Duodenal mucosa (tissue), 2 donors: ENCODE results near the gene SLC13A4.

Experiments
- H3K27ac ChIP-seq: one replicate; pipeline ENCODE4 v1.7.0; 2013; ENCODE audit warnings: low read depth, low read length
- H3K27me3 ChIP-seq, 2 donors: one replicate each; pipeline ENCODE4 v1.7.0; 2013; ENCODE audit warnings: low read length in 2 of 2, control low read depth in 1 of 2; ENCODE audit not compliant: insufficient read depth in 2 of 2, control insufficient read depth in 1 of 2
- H3K36me3 ChIP-seq, 2 donors: one replicate each; pipeline ENCODE4 v1.7.0; 2013; ENCODE audit warnings: low read length in 2 of 2, control low read depth in 1 of 2; ENCODE audit not compliant: insufficient read depth in 2 of 2, control insufficient read depth in 1 of 2
- H3K4me1 ChIP-seq, 2 donors: one replicate each; pipeline ENCODE4 v1.7.0; 2013; ENCODE audit warnings: low read length in 2 of 2, control low read depth in 1 of 2; ENCODE audit not compliant: insufficient read depth in 2 of 2, control insufficient read depth in 1 of 2
- H3K4me3 ChIP-seq, 2 donors: one replicate each; pipeline ENCODE4 v1.7.0; 2013; ENCODE audit warnings: low read length in 2 of 2, low read depth in 1 of 2
- H3K9ac ChIP-seq, 2 donors: one replicate each; pipeline ENCODE4 v1.7.0; 2013; ENCODE audit warnings: low read length in 2 of 2, low read depth in 1 of 2
- H3K9me3 ChIP-seq, 2 donors: one replicate each; pipeline ENCODE4 v1.7.0; 2013; ENCODE audit warnings: low read length in 2 of 2, control low read depth in 1 of 2; ENCODE audit not compliant: control insufficient read depth in 1 of 2

SLC13A4 gene

DNA sequence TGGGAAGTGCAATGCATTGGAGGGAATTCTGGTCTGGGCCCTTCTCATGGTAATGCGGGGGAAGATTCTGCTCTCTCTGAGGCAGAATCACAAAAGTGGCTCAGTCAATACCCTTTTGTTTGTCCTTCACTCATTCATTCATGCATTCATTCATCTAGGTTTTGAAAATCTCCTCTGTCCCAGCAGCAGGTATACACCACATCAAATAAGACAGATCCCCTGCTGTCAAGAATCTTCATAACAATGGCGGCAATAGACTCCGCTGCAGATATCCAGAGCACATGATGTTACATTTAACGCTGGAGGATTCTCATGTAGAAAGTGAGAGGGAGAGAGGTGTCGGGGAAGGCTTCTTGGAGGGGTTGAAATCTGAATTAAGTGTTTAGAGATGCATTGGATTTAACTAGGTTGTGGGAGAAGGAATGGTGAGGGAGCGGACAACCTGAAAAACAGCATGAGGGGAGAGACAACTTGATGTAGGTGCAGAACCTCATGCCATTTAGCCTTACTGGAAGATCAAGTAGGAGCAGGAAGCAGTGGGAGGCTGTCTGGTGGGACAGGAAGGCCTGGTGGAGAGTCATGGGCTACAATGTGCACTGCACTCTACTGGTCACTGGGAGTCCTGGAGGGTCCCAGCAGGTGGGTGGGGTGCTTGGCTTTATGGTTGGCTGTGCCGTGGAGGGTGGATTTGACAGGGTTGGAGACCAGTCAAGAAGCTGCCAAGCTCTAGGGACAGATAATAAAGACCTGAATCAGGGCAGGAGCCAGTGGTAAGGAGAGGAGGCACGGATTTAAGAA lies 25.8 kb upstream of the SLC13A4 start:
- H3K9me3 ChIP-seq, result peaks cover 0 to 1% of the 10 kb centered on the region in 2 donors
- H3K9ac ChIP-seq, result no peak overlapping the region
- H3K4me3 ChIP-seq, result no peak overlapping the region
- H3K27me3 ChIP-seq, result peaks cover 0 to 2% of the 10 kb centered on the region in 2 donors
- no peaks in the 10 kb centered on the region for H3K4me1 ChIP-seq
- no peaks in the 10 kb centered on the region for H3K36me3 ChIP-seq
- H3K27ac ChIP-seq, result no peak overlapping the region

DNA sequence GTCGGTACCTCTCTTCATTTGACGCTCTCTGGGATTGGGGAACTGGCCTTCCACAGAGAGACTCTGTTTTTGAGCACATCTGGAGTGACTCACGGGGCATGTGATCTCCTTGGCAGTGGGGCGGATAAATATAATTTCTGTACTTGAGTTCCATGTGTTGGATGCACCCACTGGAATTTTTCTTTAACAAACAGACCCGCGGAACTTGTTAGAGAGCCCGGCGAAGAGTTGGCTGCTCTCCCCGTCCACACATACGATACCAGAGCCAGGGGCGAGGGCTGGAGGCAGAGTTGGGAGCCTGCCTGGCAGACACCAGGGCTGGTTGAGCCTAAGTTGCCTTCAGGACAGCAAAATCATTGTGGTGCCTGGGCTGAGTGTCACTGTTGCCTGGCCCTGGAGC lies 20.8 kb upstream of the SLC13A4 start, which contains the start of gene FAM180A:
Gene FAM180A (minus strand): TSS at position 44 of the 400 bp plus-strand sequence. CDS start 233 bp downstream, outside the sequence.
- peak within 1 kb of the TSS; percentile 5 for H3K27ac ChIP-seq
- no peaks in the 10 kb centered on the region for H3K36me3 ChIP-seq
- H3K4me1 ChIP-seq, result no peaks in the 10 kb centered on the region
- no peaks in the 10 kb centered on the region for H3K27me3 ChIP-seq
- no peak within 1 kb of the TSS for H3K9ac ChIP-seq
- no peaks in the 10 kb centered on the region for H3K9me3 ChIP-seq
- peak within 1 kb of the TSS in 1 of 2 donors; percentile 13 for H3K4me3 ChIP-seq

DNA sequence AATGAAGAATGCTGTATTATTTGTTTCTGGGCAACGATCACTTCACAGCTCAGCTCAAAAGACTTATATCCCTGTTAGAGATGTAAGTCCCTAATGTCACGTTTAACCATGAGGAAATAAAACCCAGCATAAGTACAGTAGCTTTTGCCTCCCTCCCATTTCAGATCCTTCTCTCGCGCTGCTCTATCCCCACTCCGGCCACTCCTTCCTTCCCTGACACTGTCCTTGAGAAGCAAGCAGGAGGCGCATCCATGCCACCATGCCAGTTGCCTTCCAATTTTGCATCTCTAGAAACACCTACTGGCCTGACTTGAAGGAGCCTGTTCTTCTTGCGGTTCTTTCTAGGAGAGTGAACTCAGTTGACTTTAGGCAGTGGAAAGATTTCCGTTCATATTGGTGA lies 19.4 kb upstream of the SLC13A4 start:
- Histone ChIP-seq H3K9ac (no peak overlapping the region), H3K36me3 (no peaks in the 10 kb centered on the region), H3K27me3 (no peaks in the 10 kb centered on the region), H3K27ac (no peak overlapping the region), H3K4me1 (no peaks in the 10 kb centered on the region), H3K9me3 (no peaks in the 10 kb centered on the region), H3K4me3 (peak overlapping the region in 1 of 2 donors; percentile 13)

DNA sequence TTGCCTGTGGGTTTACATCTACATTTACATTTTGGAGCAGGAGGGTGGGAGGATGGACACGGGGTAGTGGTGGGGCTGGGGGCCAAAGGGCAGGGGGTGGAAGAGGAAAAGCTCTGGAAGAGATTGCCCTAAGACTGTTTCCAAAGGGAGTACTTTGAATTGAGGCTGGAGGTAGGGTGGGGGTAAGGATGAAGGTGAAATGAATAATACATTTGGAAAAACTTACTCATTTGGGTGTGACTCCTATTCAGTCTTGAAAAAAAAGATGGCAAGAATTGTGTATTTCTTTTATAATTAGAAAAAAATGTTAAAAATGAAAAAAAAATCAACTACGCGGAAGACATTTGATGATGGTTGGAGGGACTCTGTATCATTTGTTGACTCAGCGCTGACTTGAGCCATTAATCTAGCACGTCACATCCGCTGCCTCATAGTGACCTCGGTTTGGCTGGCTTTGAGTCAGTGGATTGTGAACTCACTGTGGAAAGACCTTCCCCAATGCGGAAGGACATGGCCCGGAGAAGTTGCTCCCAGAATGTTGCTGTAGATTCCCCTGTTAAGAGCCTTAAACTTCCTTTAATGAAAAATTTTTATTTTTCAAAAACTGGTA lies 17.8 kb upstream of the SLC13A4 start:
- Histone ChIP-seq H3K4me3 (no peak overlapping the region), H3K27ac (no peak overlapping the region)

DNA sequence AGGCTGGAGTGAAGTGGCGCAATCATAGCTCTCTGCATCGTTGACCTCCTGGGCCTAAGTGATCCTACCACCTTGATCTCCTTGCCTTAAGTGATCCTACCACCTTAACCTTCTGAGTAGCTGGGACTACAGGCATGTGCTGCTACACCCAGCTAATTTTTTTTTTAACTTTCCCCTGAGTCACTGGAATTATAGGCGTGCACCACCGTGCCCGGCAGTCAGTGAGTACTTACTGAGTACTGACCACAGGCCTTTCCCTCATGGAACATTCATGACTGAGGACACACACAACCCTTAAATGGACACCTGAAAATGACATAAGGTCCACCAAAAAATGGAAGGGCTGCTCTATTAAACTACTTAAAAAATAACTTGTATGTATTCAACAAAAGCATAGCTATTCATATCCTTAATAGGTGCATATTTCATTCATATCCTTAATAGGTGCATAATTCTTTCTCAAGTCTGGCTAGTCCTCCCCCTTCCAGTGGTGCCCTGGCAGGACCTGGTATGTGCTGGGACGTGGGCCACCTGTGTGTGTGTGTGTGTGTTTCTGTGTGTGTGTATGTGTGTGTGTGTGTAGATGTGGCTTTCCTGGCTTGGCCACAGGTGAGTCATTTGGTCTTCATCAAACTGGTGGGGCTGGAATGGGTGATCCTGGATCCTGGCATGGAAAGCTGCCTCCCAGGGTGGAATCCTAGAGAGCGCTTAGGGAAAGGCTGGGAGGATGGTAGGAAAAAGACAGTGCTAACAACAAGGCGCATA lies 17.1 kb upstream of the SLC13A4 start:
- Histone ChIP-seq H3K27me3 (no peaks in the 10 kb centered on the region), H3K9ac (no peak overlapping the region), H3K9me3 (no peaks in the 10 kb centered on the region), H3K4me1 (no peaks in the 10 kb centered on the region), H3K27ac (no peak overlapping the region), H3K4me3 (no peak overlapping the region), H3K36me3 (no peaks in the 10 kb centered on the region)

More for the DNA sequence above, 17.8 kb upstream of the SLC13A4 start:
- Histone ChIP-seq H3K9me3 (no peaks in the 10 kb centered on the region), H3K36me3 (no peaks in the 10 kb centered on the region), H3K27me3 (no peaks in the 10 kb centered on the region), H3K4me1 (no peaks in the 10 kb centered on the region), H3K9ac (no peak overlapping the region)

DNA sequence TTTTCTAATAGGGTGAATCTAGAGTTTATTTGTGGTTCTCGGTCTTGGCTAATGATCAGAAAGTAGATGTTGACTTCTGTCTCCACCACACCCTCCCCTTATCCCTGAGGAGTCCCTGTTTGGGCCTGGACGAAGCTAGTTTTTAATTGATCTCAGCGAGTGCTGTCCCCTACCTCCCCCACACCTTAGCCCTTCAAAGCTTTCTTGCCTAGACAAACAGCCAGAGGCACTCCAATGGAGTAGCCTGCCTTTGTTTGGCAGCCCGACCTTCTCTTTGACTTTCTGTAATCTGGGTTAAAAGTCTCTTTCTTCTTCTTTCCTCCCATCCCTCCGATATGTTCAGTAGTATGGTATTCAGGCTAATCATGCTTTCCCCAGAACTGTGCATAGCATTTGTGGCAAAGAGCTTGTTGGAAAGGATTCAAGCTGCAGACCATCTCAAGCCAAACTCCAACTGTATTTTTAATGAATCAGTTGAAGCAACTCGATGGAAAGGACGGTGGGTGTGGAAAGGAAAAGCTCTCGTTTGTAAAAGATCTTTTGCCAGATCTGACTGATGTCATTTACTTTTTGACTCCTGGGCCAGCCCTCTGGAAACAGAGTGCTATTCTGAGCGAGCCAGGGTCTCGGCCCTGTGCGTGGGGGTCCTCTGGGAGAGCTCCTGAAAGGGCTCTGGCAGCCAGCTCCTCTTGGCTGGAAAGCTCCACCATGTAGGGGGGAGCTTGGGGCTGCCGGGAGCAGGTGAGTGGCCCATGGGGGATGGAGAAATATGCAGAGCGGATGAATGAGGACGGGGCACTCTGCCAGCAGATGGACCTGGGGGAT lies 16.1 kb upstream of the SLC13A4 start:
- Histone ChIP-seq H3K27ac (no peak overlapping the region), H3K4me3 (no peak overlapping the region), H3K9me3 (no peaks in the 10 kb centered on the region), H3K27me3 (no peaks in the 10 kb centered on the region), H3K4me1 (no peaks in the 10 kb centered on the region), H3K36me3 (no peaks in the 10 kb centered on the region), H3K9ac (no peak overlapping the region)

DNA sequence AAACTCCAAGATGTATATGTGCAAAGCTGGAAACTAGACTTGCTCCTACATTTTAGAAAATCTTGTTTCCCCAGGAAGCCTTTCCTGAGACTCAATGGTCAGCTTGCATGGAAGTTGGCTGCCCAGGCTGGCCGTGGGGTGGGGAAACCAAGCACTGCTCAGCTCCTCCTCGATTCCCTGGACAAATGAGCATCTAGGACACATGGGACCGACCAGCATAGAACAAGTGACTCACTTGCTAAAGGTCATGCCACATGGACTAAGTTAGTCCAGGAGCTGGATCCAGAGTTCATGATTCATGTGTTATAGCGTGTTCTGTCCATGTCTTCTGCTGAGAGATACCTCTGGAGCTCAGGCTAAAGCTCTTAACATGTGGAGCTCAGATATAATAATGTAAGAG lies 14.4 kb upstream of the SLC13A4 start:
- no peaks in the 10 kb centered on the region for H3K36me3 ChIP-seq
- no peaks in the 10 kb centered on the region for H3K27me3 ChIP-seq
- no peak overlapping the region for H3K4me3 ChIP-seq
- no peaks in the 10 kb centered on the region for H3K9me3 ChIP-seq
- no peak overlapping the region for H3K9ac ChIP-seq
- no peak overlapping the region for H3K27ac ChIP-seq
- H3K4me1 ChIP-seq, result no peaks in the 10 kb centered on the region

DNA sequence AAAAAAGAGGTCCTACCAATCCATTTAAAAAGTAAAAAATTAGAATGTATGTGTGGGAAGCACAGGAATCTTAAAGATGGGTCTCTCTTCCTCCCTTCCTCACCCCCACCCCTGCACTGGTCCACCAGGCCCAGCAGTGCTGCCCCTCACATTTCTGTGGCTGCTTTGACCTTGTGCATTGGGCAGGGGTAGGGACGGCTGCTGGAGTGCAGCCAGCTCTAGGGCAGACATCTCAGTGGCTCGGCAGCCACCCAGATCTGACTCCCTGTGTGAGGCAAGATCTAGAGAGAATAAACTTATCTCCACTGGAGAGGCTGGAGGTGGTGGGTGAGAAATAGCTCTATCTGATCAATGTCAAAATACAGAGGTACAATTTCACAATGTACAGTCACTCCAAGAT lies 13.9 kb upstream of the SLC13A4 start:
- Histone ChIP-seq H3K9ac (no peak overlapping the region), H3K4me3 (no peak overlapping the region), H3K4me1 (no peaks in the 10 kb centered on the region), H3K36me3 (no peaks in the 10 kb centered on the region), H3K27me3 (no peaks in the 10 kb centered on the region), H3K27ac (no peak overlapping the region), H3K9me3 (no peaks in the 10 kb centered on the region)

DNA sequence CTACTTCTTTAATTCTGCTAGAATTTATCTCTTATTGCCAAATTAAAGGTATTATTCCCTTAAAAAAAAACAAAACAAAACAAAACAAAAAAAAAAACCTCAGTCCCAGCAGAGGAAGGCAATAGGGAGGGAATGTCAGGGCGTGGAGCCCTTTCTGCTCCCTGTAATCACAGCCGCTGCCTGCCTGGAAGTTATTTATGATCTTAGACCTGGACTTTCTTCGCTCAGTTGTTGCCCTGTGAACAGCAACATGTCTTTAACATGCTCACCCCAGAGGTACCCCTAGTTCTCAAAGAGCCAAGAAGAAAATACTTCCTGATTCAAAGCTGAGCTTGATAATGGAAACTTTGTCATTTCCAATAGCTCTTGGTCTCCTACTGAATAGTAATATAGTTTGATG lies 12.9 kb upstream of the SLC13A4 start:
- Histone ChIP-seq H3K27ac (no peak overlapping the region), H3K4me3 (no peak overlapping the region), H3K9me3 (no peaks in the 10 kb centered on the region), H3K4me1 (no peaks in the 10 kb centered on the region), H3K9ac (no peak overlapping the region), H3K36me3 (no peaks in the 10 kb centered on the region), H3K27me3 (no peaks in the 10 kb centered on the region)
